ENCODE data around the gene TOR1AIP2. TPM values are rescaled to one million over a fixed set of nuclear protein-coding genes. Genes with fewer than 3 reads are reported as not detected.
A peak's percentile ranks its signal among the peaks of the same experiment; 100 is the strongest.

The TOR1AIP2 gene
- 85.9 and 100 TPM in 2 replicates for total RNA-seq (2021)
- percentile 92 among the genes with signal in this experiment for Bru-seq, nascent RNA
- percentile 96 among the genes with signal in this experiment for BruChase-seq, experiment 1, labeled RNA remaining after a 2-hour chase
- percentile 98 among the genes with signal in this experiment for BruChase-seq, experiment 2, labeled RNA remaining after a 6-hour chase
- long read RNA-seq, full-length matches to known transcripts = 11 of 30 reads
- long read RNA-seq, partial matches to known transcripts = 1 of 30 reads
- long read RNA-seq, other reads (novel, unspliced or antisense) = 18 of 30 reads

GRCh38 chr1:179877586-179878265 lies at the start of gene TOR1AIP2:
Gene TOR1AIP2 (minus strand): TSS chr1:179877803. CDS start chr1:179852665, 25,138 bp downstream.
- Histone ChIP-seq H3K9me3 (ENCODE audit: low read depth, low read length, poor library complexity, severe bottlenecking) (no peaks in the 10 kb centered on the region), H3K36me3 (ENCODE audit: insufficient read depth, low read length, poor library complexity, severe bottlenecking) (peaks cover 13% of the 10 kb centered on the region), H3K27ac (ENCODE audit: low read depth, low read length, poor library complexity, severe bottlenecking) (peak within 1 kb of the TSS; percentile 59), H3K4me1 (ENCODE audit: insufficient read depth, low read length, poor library complexity, severe bottlenecking) (peaks cover 22% of the 10 kb centered on the region), H3K4me3 (ENCODE audit: low read depth, low read length, poor library complexity, severe bottlenecking) (peak within 1 kb of the TSS; percentile 66), H3K27me3 (replicated peaks; ENCODE audit: insufficient read depth, low read depth, low read length, poor library complexity) (no peaks in the 10 kb centered on the region)
- POLR2A ChIA-PET (ENCODE audit: low non-redundant PET) = no interaction called here
- BruUV-seq (replicated peaks) = no TSS peak
- intact Hi-C loops (cut with micrococcal nuclease; ENCODE audit: unreplicated experiment) = no loop called here
- peak; percentile 92 for DNase-seq (ENCODE audit: low spot score)
- CTCF ChIA-PET = interaction anchor here (0.6 kb wide), 1 partner anchor 1228 kb away, joined by 8 read pairs; no protein-coding TSS in a partner anchor
- TF ChIP-seq CTCF (conservative IDR thresholded peaks at IDR 0.05; ENCODE audit: low read depth, low read length) (no peak), EZH2 (IDR thresholded peaks at IDR 0.05; ENCODE audit: borderline replicate concordance, low read depth, low read length, poor library complexity, severe bottlenecking) (no peak)

DNA sequence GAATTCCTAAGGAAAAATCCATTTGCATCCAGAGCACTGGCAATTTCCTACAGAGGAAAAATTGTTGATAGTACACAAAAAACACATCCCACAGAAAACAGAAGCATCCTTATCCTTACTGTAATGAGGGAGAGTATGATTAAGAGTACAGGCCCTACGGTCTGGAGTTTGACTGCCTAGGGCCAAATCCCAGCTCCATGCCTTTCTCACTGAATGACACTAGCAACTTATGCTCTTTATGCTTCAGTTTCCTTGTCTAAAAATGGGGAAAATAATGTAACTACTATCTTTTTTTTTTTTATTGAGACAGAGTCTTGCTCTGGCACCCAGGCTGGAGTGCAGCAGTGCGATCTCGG lies 49.2 kb upstream of the TOR1AIP2 start:
- Histone ChIP-seq H3K4me3 (ENCODE audit: low read depth, low read length, poor library complexity, severe bottlenecking) (no peak overlapping the region), H3K4me1 (ENCODE audit: insufficient read depth, low read length, poor library complexity, severe bottlenecking) (no peaks in the 10 kb centered on the region), H3K9me3 (ENCODE audit: low read depth, low read length, poor library complexity, severe bottlenecking) (no peaks in the 10 kb centered on the region), H3K36me3 (ENCODE audit: insufficient read depth, low read length, poor library complexity, severe bottlenecking) (no peaks in the 10 kb centered on the region), H3K27me3 (replicated peaks; ENCODE audit: insufficient read depth, low read depth, low read length, poor library complexity) (peaks cover 35% of the 10 kb centered on the region), H3K27ac (ENCODE audit: low read depth, low read length, poor library complexity, severe bottlenecking) (no peak overlapping the region)
- ChIA-PET CTCF (no interaction called here), POLR2A (ENCODE audit: low non-redundant PET) (interaction anchor here (0.7 kb wide), 3 partner anchors 18 to 210 kb away, joined by 3 to 4 read pairs (median 3); no protein-coding TSS in a partner anchor)
- no peak for TF ChIP-seq EZH2 (IDR thresholded peaks at IDR 0.05; ENCODE audit: borderline replicate concordance, low read depth, low read length, poor library complexity, severe bottlenecking)
- TF ChIP-seq CTCF (conservative IDR thresholded peaks at IDR 0.05; ENCODE audit: low read depth, low read length) = no peak
- intact Hi-C loops (cut with micrococcal nuclease; ENCODE audit: unreplicated experiment) = no loop called here
- no peak for DNase-seq (ENCODE audit: low spot score)
- BruUV-seq (replicated peaks) = no TSS peak

DNA sequence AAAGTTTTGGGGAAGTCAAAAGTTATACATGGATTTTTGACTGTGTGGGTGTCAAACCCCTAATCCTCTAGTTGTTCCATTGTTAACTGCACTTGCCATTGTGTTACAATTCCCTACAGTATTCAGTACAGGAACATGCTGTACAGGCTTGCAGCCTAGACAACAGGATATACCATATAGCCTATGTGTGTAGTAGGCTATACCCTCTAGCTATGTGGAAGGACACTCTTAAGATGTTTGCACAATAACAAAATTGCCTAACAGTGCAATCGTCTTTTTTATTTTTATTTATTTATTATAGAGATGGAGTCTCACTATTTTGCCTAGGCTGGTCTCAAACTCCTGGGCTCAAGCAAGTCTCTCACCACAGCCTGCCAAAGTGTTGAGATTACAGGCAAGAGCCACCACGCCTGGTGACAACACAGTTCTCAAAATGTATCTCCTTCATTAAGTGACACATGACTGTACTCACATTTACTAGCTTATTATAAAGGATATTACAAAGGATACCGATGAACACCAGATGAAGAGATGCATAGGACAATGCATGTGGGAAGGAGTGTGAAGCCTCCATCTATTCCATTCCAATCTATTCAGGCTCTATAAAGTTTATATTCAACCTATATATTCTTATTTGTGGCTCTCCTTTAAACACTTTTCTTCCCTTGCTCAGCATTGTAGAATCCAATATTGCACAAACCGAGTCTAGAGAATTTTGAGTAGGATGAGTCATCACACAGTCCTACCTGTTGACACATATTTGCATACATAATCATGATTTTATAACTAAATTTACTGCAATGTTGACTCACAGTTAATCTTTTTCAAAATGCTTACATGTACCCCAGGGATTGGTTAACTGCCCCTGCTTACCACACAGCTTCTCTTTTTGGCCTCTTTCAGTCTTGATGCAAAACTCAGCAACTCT lies 48.6 kb upstream of the TOR1AIP2 start:
- Histone ChIP-seq H3K9me3 (ENCODE audit: low read depth, low read length, poor library complexity, severe bottlenecking) (no peaks in the 10 kb centered on the region), H3K4me1 (ENCODE audit: insufficient read depth, low read length, poor library complexity, severe bottlenecking) (no peaks in the 10 kb centered on the region), H3K4me3 (ENCODE audit: low read depth, low read length, poor library complexity, severe bottlenecking) (no peak overlapping the region), H3K27me3 (replicated peaks; ENCODE audit: insufficient read depth, low read depth, low read length, poor library complexity) (peaks cover 29% of the 10 kb centered on the region), H3K27ac (ENCODE audit: low read depth, low read length, poor library complexity, severe bottlenecking) (no peak overlapping the region), H3K36me3 (ENCODE audit: insufficient read depth, low read length, poor library complexity, severe bottlenecking) (no peaks in the 10 kb centered on the region)
- intact Hi-C loops (cut with micrococcal nuclease; ENCODE audit: unreplicated experiment) = no loop called here
- no peak for TF ChIP-seq EZH2 (IDR thresholded peaks at IDR 0.05; ENCODE audit: borderline replicate concordance, low read depth, low read length, poor library complexity, severe bottlenecking)
- TF ChIP-seq CTCF (conservative IDR thresholded peaks at IDR 0.05; ENCODE audit: low read depth, low read length) = no peak
- POLR2A ChIA-PET (ENCODE audit: low non-redundant PET) = interaction anchor here (0.7 kb wide), 2 partner anchors 19 to 209 kb away, joined by 3 read pairs; no protein-coding TSS in a partner anchor
- DNase-seq (ENCODE audit: low spot score) = no peak
- no TSS peak for BruUV-seq (replicated peaks)
- CTCF ChIA-PET = no interaction called here

All from A673 (cell line).